Stimulated activated CD8-positive, alpha-beta memory T cell treated with anti-CD3 and anti-CD28 coated beads, Interleukin-7, amount 100 ng/mL, for 48 hours (primary cell): Measurements from ENCODE around the gene DCP1B.
"Not testable (repeated sequence)": the region's sequence is repeated elsewhere in the genome, so short reads cannot be mapped to it uniquely, and the experiment has no call there.

ENCODE experiments used
- DNase-seq, 2 donors: peaks; one replicate each; pipeline ENCODE4 v3.0.0-alpha.2; 2020; ENCODE audit warnings: low read depth in 1 of 2; ENCODE audit errors: extremely low read depth in 1 of 2

The DCP1B gene

DNA sequence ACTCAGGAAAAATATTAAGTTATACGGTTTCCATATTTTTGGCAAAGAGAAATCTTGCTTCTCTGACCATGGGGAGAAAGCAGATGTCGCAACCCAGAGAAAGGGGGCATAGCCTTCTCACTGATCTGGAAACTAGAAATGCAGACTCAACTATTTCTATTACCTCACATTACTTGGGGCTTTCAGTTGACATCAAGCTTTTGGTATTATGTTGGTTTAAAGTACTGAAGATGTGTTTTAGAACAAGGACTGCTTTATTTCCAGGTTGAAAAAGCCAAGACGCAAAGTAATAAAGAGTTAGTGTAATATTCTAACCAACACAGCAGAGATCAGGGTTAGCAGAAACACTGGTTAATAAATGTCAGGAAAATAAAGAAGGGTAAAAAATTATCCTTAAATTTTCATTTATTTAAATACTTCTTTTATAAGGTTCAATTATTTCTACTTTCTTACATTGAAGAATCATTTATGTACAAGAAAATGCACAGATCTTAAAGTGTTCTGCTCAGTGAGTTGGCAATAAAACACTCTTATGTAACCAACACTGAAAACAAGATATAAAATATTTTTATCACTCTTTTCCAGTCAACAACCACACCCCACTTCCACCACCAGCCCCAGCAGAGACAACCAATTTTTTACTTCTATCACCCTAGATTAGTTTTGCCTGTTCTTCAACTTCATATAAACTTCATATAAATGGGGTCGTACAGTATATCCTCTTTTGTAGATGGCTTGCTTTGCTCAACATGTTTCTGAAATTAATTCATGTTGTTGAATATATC lies 26.0 kb downstream of the DCP1B start:
- no peak for DNase-seq

DNA sequence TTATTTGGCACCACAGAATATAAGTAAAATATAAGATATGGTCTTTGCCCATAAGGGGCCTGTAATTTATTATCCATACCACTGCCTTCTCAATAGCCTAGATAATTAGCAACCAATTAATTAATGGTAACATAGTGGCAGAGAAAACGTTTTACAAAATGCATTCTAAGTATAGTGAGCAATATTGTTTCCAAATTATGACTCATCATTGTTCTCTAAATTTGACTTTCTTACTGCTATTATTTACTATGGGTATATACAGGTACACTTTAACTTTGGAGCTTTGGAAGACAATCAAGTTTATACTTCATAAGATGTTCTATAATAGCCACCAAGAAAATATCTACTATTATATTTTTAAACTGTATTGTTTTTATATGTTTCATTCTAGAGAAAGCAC lies 26.7 kb downstream of the DCP1B start:
- DNase-seq, result no peak

DNA sequence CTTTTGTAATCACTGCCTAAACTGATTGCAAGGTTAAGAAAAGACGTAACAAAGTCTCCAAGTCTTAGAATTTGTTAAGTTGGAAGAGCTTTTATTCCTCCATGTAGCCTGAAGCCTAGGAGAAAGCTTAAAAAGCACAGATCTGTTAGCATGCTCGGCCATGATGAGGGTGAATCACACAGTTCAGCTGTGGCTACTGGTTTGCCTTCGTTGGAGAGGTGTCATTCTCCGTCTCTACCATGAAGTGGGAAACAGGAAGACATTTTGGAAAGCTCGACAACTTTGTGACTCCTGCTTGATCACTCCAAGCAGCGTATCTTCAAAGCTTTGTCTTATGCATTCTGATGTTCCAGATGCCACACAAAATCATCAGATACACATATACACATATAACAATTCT lies 27.1 kb downstream of the DCP1B start:
- no peak for DNase-seq

DNA sequence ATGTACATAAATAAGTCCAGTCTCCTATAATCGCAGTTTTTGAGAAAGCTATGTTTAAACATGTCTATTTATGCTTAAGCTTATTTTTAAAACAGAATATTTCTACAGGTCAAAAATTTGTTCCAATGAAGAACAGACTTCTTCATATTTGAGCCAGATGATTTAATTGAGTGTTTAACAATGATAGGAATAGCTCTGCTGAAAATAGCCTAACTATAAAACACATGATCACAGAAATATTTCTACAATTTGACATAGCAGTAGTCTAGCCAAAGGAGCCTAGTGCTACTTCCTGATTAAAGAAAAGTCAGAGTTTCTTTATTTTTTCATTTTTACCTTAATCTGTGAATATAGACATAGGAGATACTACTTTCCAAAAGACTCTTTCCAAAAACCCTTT lies 29.4 kb downstream of the DCP1B start:
- no peak for DNase-seq

DNA sequence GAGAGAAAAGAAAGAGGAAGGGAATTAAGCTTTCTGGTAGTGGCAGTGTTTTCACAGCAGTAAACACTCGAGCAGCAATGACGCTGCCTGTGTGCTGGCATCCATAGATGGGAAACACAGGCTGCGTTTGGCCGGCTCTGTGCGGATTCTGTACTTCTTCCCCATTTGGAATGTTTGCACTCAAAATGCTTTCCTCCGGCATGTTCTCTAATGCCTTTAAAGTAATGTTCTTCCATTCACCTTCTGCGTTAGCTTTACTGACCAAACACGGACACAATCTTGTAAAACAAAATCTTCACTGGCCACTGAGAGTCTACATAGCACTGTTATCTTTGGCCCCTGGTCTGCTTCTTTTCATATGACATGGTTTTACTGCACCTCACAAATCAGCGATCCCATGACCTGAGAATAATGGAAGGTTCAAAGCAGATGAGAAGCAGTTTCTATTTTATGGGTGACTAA lies 31.4 kb downstream of the DCP1B start:
- DNase-seq, result no peak

DNA sequence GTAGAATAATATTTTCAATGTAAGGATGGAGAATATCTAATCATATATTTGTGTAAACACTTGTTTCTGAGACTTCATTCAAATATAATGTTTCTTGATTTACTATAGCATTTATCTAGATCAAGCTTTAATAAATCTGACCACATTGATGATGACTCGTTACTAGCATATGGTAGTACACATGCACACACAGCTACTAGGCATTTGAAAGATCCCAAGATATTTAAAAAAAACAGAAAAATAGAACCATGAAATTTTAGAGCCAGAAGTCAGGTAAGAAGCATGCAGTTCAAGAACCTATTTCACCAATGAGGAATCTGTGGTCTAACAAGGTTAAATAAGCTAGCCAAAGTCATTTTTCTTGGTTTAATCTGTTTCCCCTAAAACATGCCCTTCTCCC lies 32.0 kb downstream of the DCP1B start:
- no peak for DNase-seq

DNA sequence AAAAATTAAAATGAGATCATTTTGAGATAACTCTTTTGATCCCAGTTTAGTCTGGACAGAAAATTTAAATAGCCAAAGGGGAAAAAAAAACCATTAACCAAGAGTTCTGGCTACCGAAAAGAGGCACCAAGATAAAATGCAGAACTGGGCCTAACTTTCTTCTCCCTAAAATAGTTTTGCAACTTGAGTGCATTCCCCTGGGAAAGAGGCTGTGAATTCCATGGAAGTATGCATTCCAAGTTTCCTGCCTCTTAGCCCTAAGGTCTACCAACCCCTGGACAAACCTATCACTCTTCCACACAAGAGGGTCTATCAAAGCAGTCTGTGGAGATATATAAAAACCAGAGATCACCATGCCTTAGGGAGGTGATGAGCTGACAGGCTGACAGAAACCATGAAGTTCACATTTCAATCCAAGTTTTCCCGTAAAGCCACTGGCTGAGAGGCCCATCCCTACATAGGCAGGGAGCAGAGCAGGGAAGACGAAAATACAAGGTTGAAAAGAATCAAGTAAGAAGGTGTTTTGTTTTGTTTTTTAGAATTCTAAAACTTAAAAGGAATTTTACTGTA lies 33.8 kb downstream of the DCP1B start:
- no peak for DNase-seq

DNA sequence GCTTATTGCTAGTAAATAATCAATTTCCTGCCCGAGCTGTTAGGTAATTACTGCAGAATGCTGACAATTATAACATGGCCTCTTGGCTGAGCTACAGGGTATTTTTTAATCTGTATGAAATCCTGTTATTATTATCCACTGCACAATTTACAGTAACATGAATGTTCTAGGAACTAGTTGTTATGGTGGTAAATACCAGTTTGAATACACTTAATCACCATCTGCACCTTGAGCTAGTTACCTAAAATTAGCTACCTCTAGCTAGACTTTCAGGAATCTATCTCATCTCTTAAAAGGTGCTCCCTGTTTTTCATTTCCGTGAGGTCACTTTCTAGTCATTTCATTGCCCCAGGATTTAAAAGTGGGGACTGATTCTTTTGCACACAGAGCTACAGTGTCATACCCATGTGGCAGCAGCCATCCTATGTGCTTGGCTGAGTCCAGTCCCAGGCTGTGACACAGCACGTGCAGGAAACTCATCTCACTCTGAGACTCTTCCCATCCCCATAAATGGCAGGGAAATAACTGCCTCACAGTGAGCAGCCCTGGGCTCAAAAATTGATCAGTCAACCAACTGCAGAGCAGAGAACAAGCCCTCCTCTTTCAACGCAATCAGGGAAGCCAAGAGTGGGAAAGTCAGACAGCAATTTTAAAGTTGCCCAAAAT lies 37.6 kb downstream of the DCP1B start:
- no peak for DNase-seq

DNA sequence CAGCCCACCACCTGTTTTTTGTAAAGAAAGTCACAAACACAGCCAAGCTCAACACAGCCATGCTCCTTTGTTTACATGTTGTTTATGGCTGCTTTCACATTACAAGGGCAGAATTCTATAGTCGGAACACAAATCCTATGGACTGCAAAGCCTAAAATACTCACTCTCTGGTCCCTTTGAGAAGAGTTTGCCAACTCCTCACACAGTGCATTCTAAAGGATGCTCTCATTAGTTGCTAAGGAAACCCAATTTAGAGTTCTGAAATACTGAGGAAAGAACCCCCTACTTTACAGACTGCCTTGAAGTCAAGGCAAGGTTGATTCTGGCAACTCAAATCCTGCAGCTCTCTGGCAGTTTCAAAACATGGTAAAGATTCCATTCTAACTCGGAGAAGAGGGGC lies 38.3 kb downstream of the DCP1B start:
- no peak for DNase-seq

DNA sequence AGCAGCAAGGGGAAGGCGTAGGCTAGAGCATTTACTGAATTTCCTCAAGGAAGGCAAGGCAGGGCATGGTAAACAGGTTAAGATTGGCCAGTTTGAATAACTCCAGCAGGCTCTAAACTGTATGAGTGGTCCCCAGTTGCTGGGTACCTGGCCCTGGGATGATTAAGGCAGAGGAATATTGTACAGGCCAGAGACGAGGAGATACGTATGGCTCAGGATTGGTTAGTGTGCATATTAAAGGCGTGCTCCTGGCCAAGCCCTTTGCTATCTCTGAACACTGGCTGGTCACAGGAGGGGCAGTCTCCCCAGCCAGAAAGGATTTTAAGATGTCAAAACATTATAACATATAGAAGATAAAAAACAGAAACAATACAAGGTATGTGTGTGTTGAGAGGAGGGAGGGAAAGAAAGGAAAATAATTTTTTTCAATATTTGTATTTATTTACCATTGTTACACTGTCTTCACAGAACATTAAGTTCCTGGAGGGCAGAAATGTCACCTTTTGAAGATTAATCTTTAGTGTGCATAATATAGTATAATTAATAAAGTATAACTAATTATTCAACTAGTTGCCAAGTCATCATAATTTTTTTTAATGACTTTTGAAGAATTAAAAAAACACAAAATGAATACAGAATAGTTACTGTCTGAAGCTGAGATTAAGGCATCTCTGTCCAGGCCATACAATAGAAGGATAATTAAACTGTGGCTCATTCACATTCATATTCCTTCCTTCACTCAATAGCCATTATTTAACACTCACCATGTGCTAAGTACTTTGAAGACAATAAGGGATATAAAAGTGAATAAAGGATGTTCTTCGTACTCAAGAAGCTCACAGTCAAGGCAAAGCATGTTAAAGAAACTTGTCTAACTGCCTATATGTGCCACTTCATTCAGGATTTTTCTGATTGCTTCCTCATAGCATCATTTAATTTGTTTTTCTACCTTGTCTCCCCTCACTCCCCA lies 41.9 kb downstream of the DCP1B start:
- DNase-seq, result no peak

DNA sequence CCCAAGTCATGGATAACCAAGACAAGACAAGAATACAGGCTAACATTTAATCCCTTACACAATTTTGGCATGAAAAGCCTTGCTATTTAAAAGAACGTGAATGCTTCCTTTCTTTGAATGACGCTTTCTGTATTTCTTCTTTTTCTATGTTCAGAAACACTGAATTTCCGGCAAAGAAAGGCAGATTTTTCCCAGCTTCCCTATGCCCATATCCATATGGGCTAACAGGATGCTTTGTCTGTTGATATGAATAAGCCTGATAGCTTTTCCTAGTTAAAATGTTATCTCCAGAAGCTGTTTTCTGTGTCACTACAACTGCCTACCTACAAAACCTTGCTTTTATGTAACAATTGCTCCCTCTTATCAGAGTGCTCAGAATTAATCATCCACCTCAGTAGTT lies 47.5 kb downstream of the DCP1B start:
- DNase-seq, result no peak

DNA sequence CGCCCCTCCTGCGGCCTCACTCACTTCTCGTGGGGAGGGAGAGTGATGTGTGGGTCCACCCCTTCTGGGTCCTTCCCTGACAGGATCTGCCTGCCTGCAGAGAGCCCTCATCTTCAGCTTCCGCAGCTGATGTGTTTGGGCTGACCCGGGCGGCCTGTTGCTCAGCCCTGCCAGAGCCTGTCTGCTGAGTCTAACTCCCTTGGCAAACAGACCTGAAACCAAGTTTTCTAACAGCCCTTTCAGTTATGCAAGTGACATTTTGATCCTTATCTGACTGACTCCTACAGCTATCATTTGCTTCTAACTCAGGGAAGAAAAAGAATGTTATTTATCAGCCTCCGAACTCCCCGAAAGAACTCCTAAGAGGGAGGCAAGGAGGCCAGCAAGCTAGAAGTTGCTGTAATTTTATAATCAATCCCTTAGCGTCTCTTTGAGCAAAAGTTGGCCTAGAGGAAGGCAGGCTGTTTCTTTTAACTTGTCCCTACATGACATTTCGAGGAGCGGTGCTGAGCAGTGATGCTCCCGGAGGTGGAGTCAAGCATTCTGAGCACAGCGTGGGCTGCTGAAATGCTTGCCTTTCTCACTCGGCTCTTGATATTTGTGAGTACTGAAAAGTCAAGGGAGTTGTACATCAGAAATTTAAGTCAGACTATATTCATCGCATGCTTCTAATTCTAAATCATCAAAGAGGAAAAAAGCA lies 54.3 kb downstream of the DCP1B start:
- no peak for DNase-seq

DNA sequence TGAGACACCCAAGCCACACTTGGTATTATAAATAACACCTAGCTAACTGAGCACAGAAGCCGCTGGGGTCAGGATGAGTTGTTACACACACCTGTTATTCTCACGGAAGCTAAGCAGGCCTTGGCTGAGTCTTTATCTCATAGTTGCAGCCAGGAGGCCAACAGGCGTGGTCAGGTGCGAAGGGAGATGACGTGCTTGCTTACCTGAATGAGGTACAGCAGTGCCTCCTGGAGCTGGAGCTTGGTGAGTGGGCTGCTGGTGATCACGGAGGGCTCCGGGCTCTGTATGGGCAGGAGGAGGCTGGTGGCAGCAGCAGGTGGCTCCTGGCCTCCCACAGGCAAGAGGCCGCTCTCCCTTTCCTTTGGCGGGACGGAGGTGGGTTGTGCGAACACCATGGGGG lies 55.4 kb downstream of the DCP1B start:
- no peak for DNase-seq

DNA sequence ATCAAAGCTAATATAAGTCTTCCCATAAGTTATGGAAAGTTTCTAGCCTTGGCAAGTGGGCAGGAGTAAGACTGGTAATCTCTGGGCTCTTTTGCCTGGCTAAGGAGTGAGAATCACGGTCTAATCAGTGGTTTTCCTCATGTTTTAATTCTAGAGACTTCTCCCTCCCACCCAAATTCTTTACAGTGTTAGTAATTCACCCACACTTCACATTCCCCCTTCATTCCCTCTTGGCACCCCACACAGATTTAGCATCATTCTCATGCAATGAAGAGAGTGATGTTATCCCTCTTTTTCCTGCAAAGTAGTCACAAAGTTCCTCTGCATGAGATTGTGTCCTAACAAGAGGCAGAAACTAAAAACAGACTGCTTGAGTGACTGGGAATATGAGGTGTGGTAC lies 57.2 kb downstream of the DCP1B start:
- DNase-seq, result no peak

DNA sequence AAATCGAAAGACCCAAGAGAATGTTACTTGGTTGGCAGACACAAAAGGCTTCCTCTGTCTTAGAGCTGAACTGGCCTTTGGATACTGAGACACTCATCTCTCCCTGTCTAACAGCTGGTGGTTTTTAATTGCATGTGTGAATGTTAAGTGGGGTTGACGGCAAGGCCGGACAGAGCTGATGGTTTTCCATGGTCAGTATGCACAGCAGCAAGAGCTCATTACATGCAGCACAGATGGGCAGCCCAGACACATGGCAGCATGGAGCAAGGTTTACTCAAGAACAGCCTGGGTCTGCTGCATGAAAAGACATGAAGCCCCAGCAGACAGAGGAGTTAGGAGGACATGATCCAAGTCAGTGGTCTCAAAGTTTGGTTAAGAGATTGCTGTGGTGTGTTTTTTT lies 58.0 kb downstream of the DCP1B start:
- DNase-seq, result no peak

DNA sequence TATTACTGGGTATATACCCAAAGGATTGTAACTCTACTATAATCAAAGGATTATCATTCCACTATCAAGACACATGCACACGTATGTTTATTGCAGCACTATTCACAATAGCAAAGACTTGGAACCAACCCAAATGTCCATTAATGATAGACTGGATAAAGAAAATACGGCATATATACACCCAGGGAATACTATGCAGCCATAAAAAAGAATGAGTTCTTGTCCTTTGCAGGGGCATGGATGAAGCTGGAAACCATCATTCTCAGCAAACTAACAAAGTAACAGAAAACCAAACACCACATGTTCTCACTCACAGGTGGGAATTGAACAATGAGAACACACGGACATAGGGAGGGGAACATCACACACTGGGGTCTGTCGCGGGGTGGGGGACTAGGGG lies 58.8 kb downstream of the DCP1B start:
- not testable (repeated sequence) for DNase-seq

DNA sequence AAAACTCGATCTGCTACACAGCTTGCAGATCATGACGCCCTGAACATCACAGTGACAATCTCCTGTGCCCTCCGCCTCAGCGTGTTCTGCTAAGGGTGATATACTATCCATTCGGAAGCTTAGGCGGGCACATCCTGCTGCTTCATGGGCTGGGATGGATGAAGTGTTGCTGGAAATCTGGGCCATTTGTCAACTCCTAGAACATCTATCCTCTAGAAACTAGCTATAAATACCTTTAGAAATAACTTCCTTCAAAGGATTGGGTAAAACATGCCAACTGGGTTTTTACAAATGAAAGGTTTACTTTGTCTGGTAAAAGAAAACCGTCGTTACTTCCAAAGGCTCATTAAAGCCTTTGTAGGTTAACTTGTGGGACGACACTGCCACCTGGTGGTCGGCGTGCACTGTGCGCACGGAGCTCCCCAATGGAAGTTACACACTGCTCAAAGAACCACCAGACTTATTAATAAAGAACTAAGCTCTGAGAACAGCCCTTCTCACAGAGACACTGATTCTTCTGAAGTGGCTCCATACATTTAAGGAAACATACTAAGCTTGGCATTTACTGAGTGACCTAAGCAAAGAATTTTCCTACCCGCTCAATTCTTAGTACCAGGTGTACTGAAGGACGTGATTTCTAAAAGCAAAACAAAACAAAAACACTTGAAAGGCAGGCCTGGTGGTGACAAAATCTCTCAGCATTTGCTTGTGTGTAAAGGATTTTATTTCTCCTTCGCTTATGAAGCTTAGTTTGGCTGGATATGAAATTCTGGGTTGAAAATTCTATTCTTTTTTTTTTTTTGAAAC lies 64.3 kb downstream of the DCP1B start:
- peak; percentile 52 to 72 for DNase-seq

DNA sequence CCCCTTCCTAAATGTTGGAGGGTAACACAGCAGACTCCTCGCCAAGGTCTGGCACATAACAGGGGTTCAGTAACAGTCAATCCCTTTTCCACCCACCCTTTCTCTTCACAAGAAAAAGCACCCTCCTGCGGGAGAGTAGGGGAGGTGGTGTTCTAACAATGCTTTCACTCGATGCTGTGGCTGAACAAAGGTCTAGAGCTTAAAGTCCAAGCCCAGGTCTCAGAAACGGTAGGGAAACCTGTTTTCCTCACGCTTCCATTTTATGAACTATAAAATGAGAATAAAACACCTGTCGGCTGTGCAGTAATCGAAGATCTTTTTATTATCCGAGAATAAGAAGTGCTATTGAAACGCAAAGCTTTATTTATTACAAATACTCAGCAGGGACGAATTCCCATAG lies 64.9 kb downstream of the DCP1B start:
- DNase-seq, result no peak

DNA sequence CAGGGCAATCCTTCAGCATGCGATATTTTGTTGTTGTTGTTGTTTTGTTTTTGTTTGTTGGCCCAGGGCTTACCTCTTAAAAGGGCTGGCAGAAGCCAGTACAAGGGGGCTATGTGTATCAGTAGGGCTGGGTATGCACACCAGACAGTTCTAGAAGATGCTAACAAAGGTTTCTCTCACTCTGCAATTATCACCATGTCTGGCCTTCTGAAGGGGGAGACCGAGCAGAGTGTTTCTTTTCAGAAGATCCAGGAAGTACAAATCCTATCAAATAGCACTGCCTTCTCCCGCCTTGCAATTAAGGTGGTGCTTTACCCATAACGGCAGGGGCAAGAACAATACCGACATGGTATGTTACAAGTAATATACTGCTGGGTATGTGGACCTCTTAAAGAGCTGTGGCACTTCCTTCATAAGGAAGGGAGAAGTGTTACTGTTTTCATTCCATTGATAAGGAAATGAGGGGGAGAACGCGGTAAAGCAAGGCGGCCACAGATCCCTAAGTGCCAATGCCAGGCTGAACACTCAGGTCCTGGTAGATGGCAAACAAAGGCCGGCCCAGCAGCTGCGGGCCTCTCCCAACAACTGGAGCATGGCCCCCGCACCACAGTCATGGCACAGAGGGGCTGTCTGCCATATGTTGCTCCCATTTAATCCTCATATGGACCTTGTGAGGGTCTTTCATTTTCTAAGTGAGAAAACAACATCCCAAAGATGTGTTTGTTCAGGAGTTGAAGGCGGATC lies 66.6 kb downstream of the DCP1B start:
- DNase-seq, result no peak
